MM.1S (cell line): ENCODE measurements around the gene RTF1.

Experiments used
- CTCF ChIP-seq: fragments of 300-600 bp; sonication (generic); IDR thresholded peaks from 2 replicates; pipeline ENCODE4 v1.5.1; 2016; ENCODE audit warnings: antibody characterized with exemption, low read length, mixed read lengths
- EZH2 ChIP-seq: fragments of 300-600 bp; sonication (generic); optimal IDR thresholded peaks from 2 replicates; pipeline ENCODE3; 2017; ENCODE audit warnings: low read depth, mild to moderate bottlenecking, antibody characterized with exemption, low read length, mixed read lengths

GRCh38 chr15:41499109-41499851 is 82.4 kb downstream of the RTF1 start:
- TF ChIP-seq CTCF (no peak), EZH2 (no peak)
